Measurements from ENCODE around the gene ATP11A.

GRCh38 chr13:112791663-112792440, 102.0 kb downstream of the ATP11A start:
- TF ChIP-seq CTCF (IDR thresholded peaks at IDR 0.05) = no peak
- no peak for TF ChIP-seq POLR2A (IDR thresholded peaks at IDR 0.05)
- TF ChIP-seq POLR2AphosphoS5 (IDR thresholded peaks at IDR 0.05) = no peak
